Stimulated activated effector memory CD8-positive, alpha-beta T cell treated with anti-CD3 and anti-CD28 coated beads, Interleukin-12 subunit alpha, Interleukin-12 subunit beta, amount 100 ng/mL, for 72 hours (primary cell): Measurements from ENCODE around the gene HTR3B.
A peak's percentile ranks its signal among the peaks of the same experiment; 100 is the strongest.
"Not testable (repeated sequence)": the region's sequence is repeated elsewhere in the genome, so short reads cannot be mapped to it uniquely, and the experiment has no call there.

Experiments used
- ATAC-seq: fragments of 150-1000 bp; cut with Tn5 transposase; 2 replicates; pipeline ENCODE4 v1.10.0; 2021
- DNase-seq, 2 donors: peaks; one replicate each; pipeline ENCODE4 v3.0.0; 2021 to 2022; ENCODE audit warnings: low spot score in 2 of 2
- H3K27ac Mint-ChIP-seq: one replicate; pipeline ENCODE4 v1.8.0; 2022; ENCODE audit warnings: mild to moderate bottlenecking, mixed read lengths
- H3K36me3 Mint-ChIP-seq: one replicate; pipeline ENCODE4 v1.8.0; 2022; ENCODE audit warnings: mild to moderate bottlenecking, mixed read lengths
- H3K4me1 Mint-ChIP-seq: one replicate; pipeline ENCODE4 v1.8.0; 2022; ENCODE audit warnings: mixed read lengths
- H3K4me3 Mint-ChIP-seq: one replicate; pipeline ENCODE4 v1.8.0; 2022; ENCODE audit warnings: mild to moderate bottlenecking, mixed read lengths
- H3K9me3 Mint-ChIP-seq: one replicate; pipeline ENCODE4 v1.8.0; 2022; ENCODE audit warnings: mixed read lengths

The HTR3B gene

DNA sequence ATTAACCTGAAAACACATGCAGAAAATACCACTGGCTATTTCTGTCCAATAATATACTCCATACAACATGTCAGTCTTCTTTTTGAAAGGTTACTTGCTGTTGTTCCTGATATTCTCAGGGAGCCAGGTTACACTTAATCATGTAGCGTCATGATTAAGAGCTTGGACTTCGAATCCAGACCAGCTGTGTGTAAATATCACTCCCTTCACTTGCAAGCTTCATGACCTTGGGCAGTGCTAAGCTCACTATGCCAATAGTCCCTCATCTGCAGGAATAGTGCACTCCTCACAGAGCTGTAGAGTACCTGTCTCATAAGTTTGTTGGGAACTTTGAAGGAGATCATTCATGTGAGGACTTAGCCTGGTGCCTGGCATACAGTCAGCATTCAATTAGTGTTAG is 1.9 kb downstream of the HTR3B start:
- Mint-ChIP-seq H3K4me3 (no peak overlapping the region), H3K36me3 (no peaks in the 10 kb centered on the region)
- no peak for DNase-seq

DNA sequence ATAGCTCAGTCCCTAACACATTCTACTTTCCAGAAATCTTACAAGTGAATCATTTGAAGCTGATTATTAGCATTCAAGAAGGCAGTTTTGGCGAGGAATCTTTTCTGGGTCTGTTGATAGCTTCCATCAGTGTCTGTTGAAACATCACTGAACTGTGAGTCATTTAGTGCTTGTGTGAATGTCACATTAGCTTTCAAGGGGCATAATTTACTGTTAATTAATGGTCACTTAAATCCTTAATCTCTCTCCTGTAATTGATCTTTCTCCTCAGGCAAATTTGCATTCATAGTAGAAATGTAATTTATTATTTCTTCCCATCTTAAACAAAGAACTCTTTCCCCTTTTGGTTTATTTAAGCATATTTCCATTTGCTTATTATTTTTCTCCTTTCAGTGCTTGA is 2.6 kb downstream of the HTR3B start:
- Mint-ChIP-seq H3K27ac (no peak overlapping the region), H3K9me3 (no peaks in the 10 kb centered on the region), H3K36me3 (no peaks in the 10 kb centered on the region), H3K4me1 (peaks cover 11% of the 10 kb centered on the region), H3K4me3 (no peak overlapping the region)
- ATAC-seq = no peak
- DNase-seq = no peak

More for the DNA sequence above, 1.9 kb downstream of the HTR3B start:
- ATAC-seq = no peak
- Mint-ChIP-seq H3K9me3 (no peaks in the 10 kb centered on the region), H3K4me1 (peaks cover 11% of the 10 kb centered on the region), H3K27ac (no peak overlapping the region)

DNA sequence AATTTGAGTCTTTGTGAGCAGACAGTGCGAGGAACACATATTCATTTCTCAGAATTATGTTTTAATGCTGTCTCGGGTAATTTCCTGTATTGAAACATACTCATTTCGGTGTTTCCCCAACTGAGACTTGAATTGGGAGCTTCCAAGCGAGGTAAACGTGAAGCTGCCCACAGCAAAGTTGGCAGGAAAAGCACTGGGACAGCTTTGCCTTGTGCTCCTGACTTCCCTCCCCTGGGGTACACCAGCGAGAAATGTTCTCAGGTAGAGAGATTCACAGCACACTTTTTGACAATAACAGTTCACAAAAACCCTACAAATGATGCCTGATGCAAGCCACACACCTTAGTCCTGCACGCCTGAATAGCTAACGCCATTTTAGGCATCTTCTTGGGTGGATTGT is 3.1 kb downstream of the HTR3B start:
- no peak overlapping the region for H3K27ac Mint-ChIP-seq
- H3K4me3 Mint-ChIP-seq = no peak overlapping the region
- ATAC-seq (peak; percentile 37), DNase-seq (no peak)
- H3K4me1 Mint-ChIP-seq = peaks cover 11% of the 10 kb centered on the region
- no peaks in the 10 kb centered on the region for H3K36me3 Mint-ChIP-seq
- H3K9me3 Mint-ChIP-seq = no peaks in the 10 kb centered on the region

DNA sequence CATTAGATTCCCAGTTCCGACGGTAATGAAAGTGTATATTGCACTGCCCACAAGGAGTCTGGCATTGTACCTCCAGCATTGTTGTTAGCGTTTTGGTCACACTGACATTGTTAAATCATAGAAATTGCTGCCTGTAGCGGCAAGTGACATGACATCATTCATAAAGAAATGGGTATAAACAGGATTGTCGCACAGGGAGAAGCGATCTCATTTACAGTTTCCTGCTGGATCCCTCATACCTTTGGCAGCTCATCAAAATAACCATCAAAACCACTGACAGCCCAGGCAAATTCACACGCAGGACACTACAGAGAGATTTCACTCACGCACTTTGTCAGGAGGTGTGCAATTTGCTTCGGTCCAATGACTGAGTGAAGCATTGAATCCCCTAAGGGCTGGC is 3.5 kb downstream of the HTR3B start:
- no peak overlapping the region for H3K4me3 Mint-ChIP-seq
- ATAC-seq = no peak
- no peak for DNase-seq
- H3K9me3 Mint-ChIP-seq = no peaks in the 10 kb centered on the region
- no peaks in the 10 kb centered on the region for H3K36me3 Mint-ChIP-seq
- H3K4me1 Mint-ChIP-seq = peaks cover 11% of the 10 kb centered on the region
- no peak overlapping the region for H3K27ac Mint-ChIP-seq

DNA sequence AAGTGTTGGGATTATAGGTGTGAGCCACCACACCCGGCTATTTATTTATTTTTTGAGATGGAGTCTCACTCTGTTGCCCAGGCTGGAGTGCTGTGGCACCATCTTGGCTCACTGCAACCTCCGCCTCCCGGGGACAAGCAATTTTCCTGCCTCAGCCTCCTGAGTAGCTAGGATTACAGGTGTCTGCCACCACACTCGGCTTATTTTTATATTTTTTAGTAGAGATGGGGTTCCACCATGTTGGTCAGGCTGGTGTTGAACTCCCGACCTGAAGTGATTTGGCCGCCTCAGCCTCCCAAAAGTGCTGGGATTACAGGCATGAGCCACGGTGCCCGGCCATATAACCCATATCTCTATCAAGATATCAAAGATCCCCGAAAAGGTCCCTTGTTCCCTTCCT is 6.9 kb downstream of the HTR3B start:
- H3K4me3 Mint-ChIP-seq, H3K36me3 Mint-ChIP-seq, H3K27ac Mint-ChIP-seq, ATAC-seq, H3K9me3 Mint-ChIP-seq, DNase-seq: not testable (repeated sequence)
- H3K4me1 Mint-ChIP-seq = peaks cover 11% of the 10 kb centered on the region

DNA sequence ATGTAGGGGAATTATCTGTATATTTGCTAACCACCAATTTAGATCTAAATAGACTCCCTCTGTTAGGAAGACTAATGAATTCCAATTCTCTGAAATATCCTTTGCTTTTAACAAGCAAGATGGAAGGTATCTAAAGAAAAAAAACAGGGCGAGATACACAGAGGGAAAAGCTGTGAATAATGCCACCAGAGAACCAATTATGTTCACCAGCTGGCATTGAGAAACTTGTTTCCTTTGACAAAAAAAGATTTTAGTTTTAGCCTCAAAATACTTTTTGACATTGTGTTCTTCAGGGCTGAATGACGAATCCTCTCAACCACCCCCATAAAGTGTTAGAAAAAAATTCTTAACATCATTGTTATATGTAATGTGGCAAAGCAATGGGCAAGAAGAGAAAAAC is 19.0 kb downstream of the HTR3B start:
- no peak overlapping the region for H3K27ac Mint-ChIP-seq
- ATAC-seq (no peak), DNase-seq (no peak)
- no peaks in the 10 kb centered on the region for H3K4me1 Mint-ChIP-seq
- no peaks in the 10 kb centered on the region for H3K36me3 Mint-ChIP-seq
- H3K9me3 Mint-ChIP-seq = no peaks in the 10 kb centered on the region
- H3K4me3 Mint-ChIP-seq = no peak overlapping the region

DNA sequence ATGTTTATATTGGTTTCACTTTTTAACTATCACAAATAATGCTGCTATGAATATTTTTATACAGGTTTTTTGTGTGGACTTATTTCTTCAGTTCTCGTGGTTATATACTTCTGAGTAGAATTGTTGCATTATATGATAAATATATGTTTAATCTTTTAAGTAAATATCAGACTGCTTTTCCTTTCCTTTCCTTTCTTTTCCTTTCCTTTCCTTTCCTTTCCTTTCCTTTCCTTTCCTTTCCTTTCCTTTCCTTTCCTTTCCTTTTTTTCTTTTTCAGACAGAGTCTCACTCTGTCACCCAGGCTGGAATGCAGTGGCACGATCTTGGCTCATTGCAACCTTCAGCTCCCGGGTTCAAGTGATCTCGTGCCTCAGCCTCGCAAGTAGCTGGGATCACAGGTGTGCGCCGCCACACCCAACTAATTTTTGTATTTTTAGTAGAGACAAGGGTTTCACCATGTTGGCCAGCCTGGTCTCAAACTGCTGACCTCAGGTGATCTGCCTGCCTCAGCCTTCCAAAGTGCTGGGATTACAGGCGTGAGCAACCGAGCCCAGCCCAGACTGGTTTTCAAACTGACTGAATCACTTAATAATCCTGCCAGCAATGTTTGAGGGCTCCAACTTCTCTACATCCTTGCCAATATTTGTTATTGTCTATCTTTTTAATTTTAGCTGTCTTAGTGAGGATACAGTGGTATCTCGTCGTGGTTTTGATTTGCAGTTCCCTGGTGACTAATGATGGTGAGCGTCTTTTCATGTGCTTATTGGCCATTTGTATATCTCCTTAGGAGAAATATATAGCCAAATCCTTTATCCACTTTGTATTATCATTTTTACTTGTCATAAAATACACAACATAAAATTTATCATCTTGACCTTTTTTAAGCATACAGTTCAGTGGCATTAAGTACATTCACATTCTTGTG is 21.9 kb downstream of the HTR3B start:
- no peaks in the 10 kb centered on the region for H3K4me1 Mint-ChIP-seq
- ATAC-seq = no peak
- no peaks in the 10 kb centered on the region for H3K36me3 Mint-ChIP-seq
- H3K4me3 Mint-ChIP-seq = no peak overlapping the region
- no peaks in the 10 kb centered on the region for H3K9me3 Mint-ChIP-seq
- DNase-seq = no peak
- H3K27ac Mint-ChIP-seq = no peak overlapping the region

DNA sequence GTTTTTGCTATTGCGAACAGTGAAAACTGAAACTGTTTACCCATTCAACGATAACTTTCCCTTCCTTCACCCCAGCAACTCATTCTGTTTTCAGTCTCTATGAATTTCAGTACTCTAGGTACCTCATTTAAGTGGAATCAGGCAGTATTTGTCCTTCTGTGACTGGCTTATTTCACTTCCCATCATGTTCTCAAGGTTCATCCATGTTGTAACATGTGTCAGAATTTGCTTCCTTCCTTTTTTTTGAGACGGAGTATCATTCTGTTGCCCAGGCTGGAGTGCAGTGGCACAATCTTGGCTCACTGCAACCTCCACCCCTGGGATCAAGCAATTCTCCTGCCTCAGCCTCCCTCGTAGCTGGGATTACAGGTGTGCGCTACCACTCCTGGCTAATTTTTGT is 23.7 kb downstream of the HTR3B start:
- no peak for DNase-seq
- H3K4me3 Mint-ChIP-seq = no peak overlapping the region
- no peak for ATAC-seq
- no peaks in the 10 kb centered on the region for H3K4me1 Mint-ChIP-seq
- H3K9me3 Mint-ChIP-seq = no peaks in the 10 kb centered on the region
- H3K36me3 Mint-ChIP-seq = no peaks in the 10 kb centered on the region
- no peak overlapping the region for H3K27ac Mint-ChIP-seq

DNA sequence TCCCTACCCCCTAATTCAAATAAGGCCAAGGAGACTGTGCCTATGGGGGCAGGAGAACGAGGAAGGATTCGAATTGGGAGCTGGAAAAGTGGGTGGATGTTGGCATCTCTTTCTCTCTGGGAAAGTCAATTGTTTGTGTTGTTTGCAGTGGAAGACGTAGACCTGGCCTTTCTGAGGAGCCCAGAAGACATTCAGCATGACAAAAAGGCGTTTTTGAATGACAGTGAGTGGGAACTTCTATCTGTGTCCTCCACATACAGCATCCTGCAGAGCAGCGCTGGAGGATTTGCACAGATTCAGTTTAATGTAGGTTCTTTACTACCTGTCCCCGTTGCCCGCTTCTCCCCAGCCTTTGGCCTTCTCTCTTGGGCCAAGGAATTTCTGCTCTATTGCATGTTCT is 28.2 kb downstream of the HTR3B start:
- no peak for ATAC-seq
- Mint-ChIP-seq H3K9me3 (no peaks in the 10 kb centered on the region), H3K4me1 (peaks cover 6% of the 10 kb centered on the region), H3K36me3 (no peaks in the 10 kb centered on the region), H3K4me3 (no peak overlapping the region), H3K27ac (no peak overlapping the region)
- no peak for DNase-seq

DNA sequence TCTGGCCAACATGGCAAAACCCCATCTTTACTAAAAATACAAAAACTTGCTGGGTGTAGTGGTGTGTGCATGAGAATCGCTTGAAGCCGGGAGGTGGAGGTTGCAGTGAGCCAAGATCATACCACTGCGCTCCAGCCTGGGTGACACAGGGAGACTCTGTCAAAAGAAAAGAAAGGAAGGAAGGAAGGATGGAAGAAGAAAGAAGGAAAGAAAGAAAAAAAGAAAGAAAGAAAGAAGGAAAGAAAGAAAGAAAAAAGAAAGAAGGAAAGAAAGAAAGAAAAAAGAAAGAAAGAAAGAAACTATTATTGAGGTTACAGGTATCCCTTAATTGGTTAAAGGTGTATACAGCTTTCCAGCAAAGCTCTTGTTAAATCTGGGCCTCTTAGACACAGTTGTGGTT is 29.6 kb downstream of the HTR3B start:
- not testable (repeated sequence) for H3K27ac Mint-ChIP-seq, H3K4me3 Mint-ChIP-seq, ATAC-seq, H3K9me3 Mint-ChIP-seq, DNase-seq, H3K4me1 Mint-ChIP-seq, H3K36me3 Mint-ChIP-seq

DNA sequence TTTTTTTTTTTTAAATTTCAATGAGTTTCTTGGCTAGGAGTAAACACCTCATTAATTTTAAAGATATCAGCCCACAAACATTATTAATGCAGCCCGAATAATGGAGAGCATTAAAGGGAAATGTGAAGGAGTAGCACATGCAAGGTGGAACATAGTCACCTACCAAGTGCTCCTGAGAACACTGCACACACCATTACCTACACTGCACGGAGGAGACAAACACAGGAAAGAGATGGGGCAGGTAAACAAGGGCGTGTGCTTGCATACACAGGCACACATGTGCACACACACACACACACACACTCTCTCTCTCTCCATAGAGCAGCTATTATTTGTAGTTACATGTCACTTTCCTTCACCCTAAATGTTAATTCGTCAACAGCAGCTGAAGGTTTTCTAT is 30.2 kb downstream of the HTR3B start:
- Mint-ChIP-seq H3K4me1 (peaks cover 6% of the 10 kb centered on the region), H3K9me3 (no peaks in the 10 kb centered on the region), H3K4me3 (no peak overlapping the region), H3K27ac (no peak overlapping the region), H3K36me3 (no peaks in the 10 kb centered on the region)
- ATAC-seq (no peak), DNase-seq (no peak)

DNA sequence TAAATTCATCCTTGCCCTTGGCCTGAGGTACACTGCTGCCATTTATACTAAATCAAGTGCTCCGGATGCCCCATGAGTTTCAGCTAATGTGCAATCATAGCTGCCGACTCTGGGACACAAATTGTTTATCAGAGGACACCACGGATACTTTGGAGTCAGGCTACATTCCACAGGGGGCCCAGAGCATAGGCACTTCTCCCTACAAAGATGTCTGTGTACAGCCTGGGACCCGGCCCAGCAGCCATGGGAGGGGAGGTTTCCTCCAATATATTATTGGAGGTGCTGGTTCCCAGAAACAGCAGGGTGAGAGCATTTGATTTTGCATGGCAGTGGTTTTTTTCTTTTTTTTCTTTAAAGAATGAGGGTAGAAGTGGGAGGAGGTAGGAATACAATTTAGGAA is 31.3 kb downstream of the HTR3B start:
- ATAC-seq = no peak
- no peaks in the 10 kb centered on the region for H3K36me3 Mint-ChIP-seq
- no peak overlapping the region for H3K27ac Mint-ChIP-seq
- H3K4me1 Mint-ChIP-seq = peaks cover 6% of the 10 kb centered on the region
- H3K9me3 Mint-ChIP-seq = no peaks in the 10 kb centered on the region
- H3K4me3 Mint-ChIP-seq = no peak overlapping the region
- DNase-seq = no peak

DNA sequence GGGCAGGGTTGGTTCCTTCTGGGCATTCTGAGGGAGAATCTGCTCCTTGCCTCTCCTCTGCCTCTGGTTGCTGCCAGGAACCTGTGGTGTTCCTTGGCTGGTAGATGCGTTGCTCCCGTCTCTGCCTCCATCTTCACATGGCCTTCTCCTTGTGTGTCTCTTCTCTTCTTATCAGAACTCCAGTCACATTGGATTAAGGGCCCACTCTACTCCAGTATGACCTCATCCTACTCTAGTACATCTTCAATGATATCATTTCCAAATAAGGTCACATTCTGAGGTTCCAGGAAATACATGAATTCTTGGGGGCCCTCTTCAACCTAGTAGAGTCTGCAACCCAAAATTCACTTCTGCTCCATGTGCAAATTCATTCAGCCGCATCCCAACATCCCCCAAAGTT is 33.3 kb downstream of the HTR3B start:
- H3K4me3 Mint-ChIP-seq = no peak overlapping the region
- H3K27ac Mint-ChIP-seq = no peak overlapping the region
- no peaks in the 10 kb centered on the region for H3K9me3 Mint-ChIP-seq
- no peak for DNase-seq
- no peaks in the 10 kb centered on the region for H3K36me3 Mint-ChIP-seq
- H3K4me1 Mint-ChIP-seq = peaks cover 6% of the 10 kb centered on the region
- no peak for ATAC-seq

DNA sequence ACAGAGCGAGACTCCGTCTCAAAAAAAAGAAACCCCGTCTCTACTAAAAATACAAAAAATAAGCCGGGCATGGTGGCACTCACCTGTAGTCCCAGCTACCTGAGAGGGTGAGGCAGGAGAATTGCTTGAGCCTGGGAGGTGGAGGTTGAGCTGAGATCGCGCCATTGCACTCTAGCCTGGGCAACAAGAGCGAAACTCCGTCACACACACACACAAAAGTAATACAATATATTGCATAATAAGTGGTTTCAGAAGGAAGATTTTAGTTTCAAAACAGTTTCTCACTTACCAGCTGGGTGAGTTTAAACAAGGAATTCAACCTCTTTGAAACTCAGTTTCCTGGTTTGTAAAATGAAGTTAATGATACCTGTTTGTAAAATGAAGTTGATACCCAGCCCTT is 37.7 kb downstream of the HTR3B start:
- no peaks in the 10 kb centered on the region for H3K4me1 Mint-ChIP-seq

DNA sequence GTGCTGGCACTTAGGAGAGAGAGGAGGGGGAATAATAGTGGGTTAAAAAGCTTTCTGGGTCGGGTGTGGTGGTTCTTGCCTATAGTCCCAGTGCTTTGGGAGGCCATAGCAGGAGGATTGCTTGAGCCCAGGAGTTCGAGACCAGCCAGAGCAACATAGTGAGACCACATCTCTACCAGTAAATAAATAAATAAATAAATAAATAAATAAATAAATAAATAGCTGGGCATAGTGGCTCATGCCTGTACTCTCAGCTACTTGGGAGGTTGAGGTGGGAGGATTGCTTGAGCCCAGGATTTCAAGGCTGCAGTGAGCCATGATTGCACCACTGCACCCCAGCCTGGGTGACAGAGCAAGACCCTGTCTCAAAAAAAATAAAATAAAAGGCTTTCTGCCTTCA is 41.6 kb downstream of the HTR3B start:
- not testable (repeated sequence) for H3K27ac Mint-ChIP-seq, H3K9me3 Mint-ChIP-seq, H3K4me3 Mint-ChIP-seq, H3K36me3 Mint-ChIP-seq, H3K4me1 Mint-ChIP-seq, ATAC-seq, DNase-seq

More for the DNA sequence above, 37.7 kb downstream of the HTR3B start:
- Mint-ChIP-seq H3K27ac (no peak overlapping the region), H3K9me3 (no peaks in the 10 kb centered on the region), H3K4me3 (no peak overlapping the region), H3K36me3 (no peaks in the 10 kb centered on the region)
- DNase-seq (no peak), ATAC-seq (no peak)

DNA sequence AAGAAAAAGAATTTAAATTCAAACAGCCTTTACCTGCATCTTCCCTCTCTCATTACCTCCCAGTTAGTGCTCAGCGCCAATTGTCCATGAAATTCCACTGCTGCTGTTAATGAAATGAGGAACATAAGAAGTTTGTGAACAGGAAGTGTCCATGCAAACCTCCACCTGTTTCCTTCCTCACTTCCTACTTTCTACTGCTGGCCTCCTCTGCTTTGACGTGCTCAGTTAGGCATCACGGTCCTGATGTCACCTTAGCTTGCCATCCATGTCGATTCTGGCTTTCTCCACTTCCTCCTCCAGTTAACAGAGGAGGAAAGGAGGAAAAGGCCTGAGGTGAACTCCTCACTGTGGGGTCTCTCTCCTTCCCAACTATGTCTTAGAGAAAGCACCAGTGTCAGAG is 43.4 kb downstream of the HTR3B start:
- no peak for ATAC-seq
- DNase-seq = no peak
- H3K27ac Mint-ChIP-seq = no peak overlapping the region
- no peak overlapping the region for H3K4me3 Mint-ChIP-seq
- H3K36me3 Mint-ChIP-seq = no peaks in the 10 kb centered on the region
- no peaks in the 10 kb centered on the region for H3K4me1 Mint-ChIP-seq
- H3K9me3 Mint-ChIP-seq = no peaks in the 10 kb centered on the region
